Measurements from ENCODE around the gene VLDLR. TPM values are rescaled to one million over a fixed set of nuclear protein-coding genes. Genes with fewer than 3 reads are reported as not detected.

The VLDLR gene
- total and polyA plus RNA-seq, 9 donors = 18.9 to 34.5 (median 26.8) TPM

DNA sequence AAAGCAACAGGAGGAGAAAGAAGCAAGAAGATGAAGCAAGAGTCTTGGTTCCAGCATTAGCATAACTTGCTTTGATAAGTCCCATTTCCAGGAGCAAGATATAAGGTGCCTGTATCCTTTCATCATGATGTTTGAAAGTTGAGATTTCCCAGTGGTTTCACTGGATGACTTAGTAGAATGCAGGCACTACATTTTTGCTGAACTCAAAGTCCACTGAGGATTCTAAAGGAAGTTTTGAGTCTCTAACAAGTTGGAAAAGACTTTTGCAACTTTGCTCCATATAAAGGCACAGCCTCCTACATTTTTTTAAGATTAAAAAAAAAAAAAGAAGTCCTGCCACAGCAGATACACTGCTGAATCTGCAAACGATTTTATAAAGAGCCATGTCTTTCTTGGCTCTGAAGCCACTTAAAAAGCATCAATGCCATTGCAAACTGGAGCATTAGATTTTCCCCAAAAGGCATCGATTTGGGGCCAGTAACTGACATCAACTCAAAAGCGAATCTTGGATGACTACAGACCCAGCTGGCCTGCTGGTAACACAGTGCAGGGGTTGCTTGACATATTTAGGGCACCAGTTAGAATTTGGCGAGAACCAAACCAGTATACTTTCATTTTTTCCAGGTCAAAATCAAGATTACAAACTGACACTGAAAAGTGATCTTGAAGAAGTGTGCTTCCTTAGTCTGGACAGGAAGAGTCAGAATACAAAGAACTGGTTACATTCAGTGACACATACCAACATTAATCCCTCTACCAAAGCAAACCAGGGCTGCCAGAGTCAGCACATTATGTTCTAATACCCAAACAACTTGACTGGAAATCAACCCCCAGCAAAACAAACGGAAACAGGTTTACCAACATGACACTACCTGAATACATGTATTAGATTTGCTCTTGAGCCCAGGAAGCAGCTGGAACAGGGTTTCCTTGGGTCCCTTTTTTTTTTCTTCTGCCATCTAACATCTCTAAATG, 56.6 kb downstream of the VLDLR start:
- H3K4me3 ChIP-seq (ENCODE audit: low read length) = no peak overlapping the region
- WGBS (ENCODE audit: insufficient coverage) = 64% methylated on average over 5 of the region's 5 CpGs
- H3K27me3 ChIP-seq (ENCODE audit: control insufficient read depth, insufficient read depth, low read length) = no peaks in the 10 kb centered on the region
- H3K4me1 ChIP-seq (ENCODE audit: control insufficient read depth, insufficient read depth, low read length) = no peaks in the 10 kb centered on the region
- H3K36me3 ChIP-seq (ENCODE audit: control insufficient read depth, insufficient read depth, low read length) = no peaks in the 10 kb centered on the region
- DNase-seq = peak; percentile 27
- no peaks in the 10 kb centered on the region for H3K9me3 ChIP-seq (replicated peaks; ENCODE audit: control insufficient read depth, low read depth, low read length)
- H3K27ac ChIP-seq (ENCODE audit: low read length) = no peak overlapping the region

DNA sequence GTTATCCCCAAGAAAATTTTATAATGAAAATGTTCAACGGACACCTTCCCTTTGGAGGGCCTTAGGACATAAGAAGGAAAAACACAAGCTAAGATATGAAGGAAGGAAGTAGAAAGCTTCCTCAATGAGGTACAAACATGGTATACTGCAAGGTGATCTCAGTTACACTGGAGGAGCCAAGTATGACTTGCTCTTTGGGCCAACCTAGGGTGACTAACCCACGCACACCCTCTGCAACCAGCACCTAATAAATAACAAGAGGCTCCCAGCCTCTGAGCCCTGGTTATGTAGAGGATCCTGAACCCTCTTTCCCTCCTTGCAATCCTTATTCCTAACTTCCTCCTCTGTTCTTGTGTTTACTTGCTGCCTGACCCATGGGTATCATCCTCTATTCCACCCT, 57.4 kb downstream of the VLDLR start:
- no CpG with 5 or more reads among the region's 2 CpGs for WGBS (ENCODE audit: insufficient coverage)
- H3K4me1 ChIP-seq (ENCODE audit: control insufficient read depth, insufficient read depth, low read length) = no peaks in the 10 kb centered on the region
- DNase-seq = no peak
- no peaks in the 10 kb centered on the region for H3K36me3 ChIP-seq (ENCODE audit: control insufficient read depth, insufficient read depth, low read length)
- H3K27me3 ChIP-seq (ENCODE audit: control insufficient read depth, insufficient read depth, low read length) = no peaks in the 10 kb centered on the region
- H3K9me3 ChIP-seq (replicated peaks; ENCODE audit: control insufficient read depth, low read depth, low read length) = no peaks in the 10 kb centered on the region
- H3K27ac ChIP-seq (ENCODE audit: low read length) = no peak overlapping the region
- no peak overlapping the region for H3K4me3 ChIP-seq (ENCODE audit: low read length)

- no peaks in the 10 kb centered on the region for H3K27me3 ChIP-seq (ENCODE audit: control insufficient read depth, insufficient read depth, low read length)
- WGBS (ENCODE audit: insufficient coverage) = no CpG with 5 or more reads among the region's 1 CpG
- no peak overlapping the region for H3K27ac ChIP-seq (ENCODE audit: low read length)
- no peaks in the 10 kb centered on the region for H3K4me1 ChIP-seq (ENCODE audit: control insufficient read depth, insufficient read depth, low read length)
- no peak for DNase-seq
- H3K9me3 ChIP-seq (replicated peaks; ENCODE audit: control insufficient read depth, low read depth, low read length) = no peaks in the 10 kb centered on the region
- H3K4me3 ChIP-seq (ENCODE audit: low read length) = no peak overlapping the region
- no peaks in the 10 kb centered on the region for H3K36me3 ChIP-seq (ENCODE audit: control insufficient read depth, insufficient read depth, low read length)
Observed at GRCh38 chr9:2681981-2682380, 60.4 kb downstream of the VLDLR start.

DNA sequence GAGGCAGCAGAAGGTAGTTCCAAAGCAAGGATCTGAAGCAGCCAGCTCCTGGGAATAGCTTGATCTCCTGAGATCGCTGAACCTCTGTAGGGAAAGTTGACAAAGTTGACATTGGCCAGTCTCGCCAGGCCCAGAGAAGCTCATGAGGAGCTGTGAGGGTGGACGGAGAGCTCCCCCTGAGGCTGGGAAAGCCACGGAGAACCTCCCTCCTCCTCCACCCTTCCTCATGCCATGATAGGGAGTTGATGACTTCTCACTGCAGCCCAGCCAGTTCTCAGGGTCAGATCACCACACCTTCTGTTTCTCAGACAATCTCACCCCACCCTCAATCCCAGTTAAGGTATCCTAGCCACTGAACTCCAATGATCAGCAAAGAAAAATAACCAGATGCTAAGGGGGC, 65.3 kb downstream of the VLDLR start:
- WGBS (ENCODE audit: insufficient coverage) = 83% methylated on average over 1 of the region's 4 CpGs
- Histone ChIP-seq H3K36me3 (ENCODE audit: control insufficient read depth, insufficient read depth, low read length) (no peaks in the 10 kb centered on the region), H3K27me3 (ENCODE audit: control insufficient read depth, insufficient read depth, low read length) (no peaks in the 10 kb centered on the region), H3K4me1 (ENCODE audit: control insufficient read depth, insufficient read depth, low read length) (no peaks in the 10 kb centered on the region), H3K9me3 (replicated peaks; ENCODE audit: control insufficient read depth, low read depth, low read length) (no peaks in the 10 kb centered on the region), H3K4me3 (ENCODE audit: low read length) (no peak overlapping the region), H3K27ac (ENCODE audit: low read length) (no peak overlapping the region)
- no peak for DNase-seq

DNA sequence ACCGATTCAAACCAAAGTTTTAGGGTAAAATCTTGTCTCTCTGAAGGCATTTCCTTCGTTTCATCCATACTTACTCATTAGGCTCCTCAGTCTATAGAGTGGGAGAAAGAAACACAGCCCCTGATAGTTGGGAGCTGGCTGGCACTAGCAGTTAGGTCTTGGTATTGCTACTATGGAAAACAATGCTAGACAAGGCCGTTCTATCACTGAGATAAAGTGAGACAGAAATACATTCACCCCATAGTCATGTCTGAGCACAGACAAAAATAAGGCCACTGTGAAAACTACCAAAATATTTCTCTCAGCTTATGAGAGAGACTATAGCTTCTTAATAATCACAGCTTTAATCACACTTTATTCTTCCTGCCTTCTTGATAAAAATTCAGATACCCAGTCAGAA, 67.0 kb downstream of the VLDLR start:
- no peak overlapping the region for H3K27ac ChIP-seq (ENCODE audit: low read length)
- no peaks in the 10 kb centered on the region for H3K27me3 ChIP-seq (ENCODE audit: control insufficient read depth, insufficient read depth, low read length)
- DNase-seq = no peak
- no peaks in the 10 kb centered on the region for H3K4me1 ChIP-seq (ENCODE audit: control insufficient read depth, insufficient read depth, low read length)
- H3K36me3 ChIP-seq (ENCODE audit: control insufficient read depth, insufficient read depth, low read length) = no peaks in the 10 kb centered on the region
- H3K9me3 ChIP-seq (replicated peaks; ENCODE audit: control insufficient read depth, low read depth, low read length) = no peaks in the 10 kb centered on the region
- no peak overlapping the region for H3K4me3 ChIP-seq (ENCODE audit: low read length)
- WGBS (ENCODE audit: insufficient coverage) = no CpG with 5 or more reads among the region's 3 CpGs

DNA sequence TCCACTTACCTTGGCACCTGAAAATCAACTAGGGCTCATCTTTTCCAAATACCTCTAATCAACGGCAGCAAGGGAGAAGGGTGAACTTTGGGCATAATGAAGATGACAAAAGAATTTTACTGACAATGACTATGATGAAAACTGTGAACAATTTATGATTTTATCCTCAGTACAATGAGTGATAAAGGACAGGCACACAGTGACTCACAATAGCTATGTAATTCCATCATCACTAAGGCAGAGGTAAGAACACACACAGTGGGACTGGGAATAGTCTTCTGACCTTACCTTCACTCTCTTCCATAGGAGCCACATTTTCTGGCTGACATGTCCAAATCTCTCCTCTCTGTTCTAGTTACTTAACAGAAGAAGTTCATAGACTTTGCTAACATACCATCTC, 69.6 kb downstream of the VLDLR start:
- Histone ChIP-seq H3K9me3 (replicated peaks; ENCODE audit: control insufficient read depth, low read depth, low read length) (no peaks in the 10 kb centered on the region), H3K27ac (ENCODE audit: low read length) (peak overlapping the region; percentile 78), H3K27me3 (ENCODE audit: control insufficient read depth, insufficient read depth, low read length) (no peaks in the 10 kb centered on the region), H3K4me3 (ENCODE audit: low read length) (no peak overlapping the region), H3K36me3 (ENCODE audit: control insufficient read depth, insufficient read depth, low read length) (no peaks in the 10 kb centered on the region), H3K4me1 (ENCODE audit: control insufficient read depth, insufficient read depth, low read length) (no peaks in the 10 kb centered on the region)
- no peak for DNase-seq
- WGBS (ENCODE audit: insufficient coverage) = no CpG with 5 or more reads among the region's 1 CpG

DNA sequence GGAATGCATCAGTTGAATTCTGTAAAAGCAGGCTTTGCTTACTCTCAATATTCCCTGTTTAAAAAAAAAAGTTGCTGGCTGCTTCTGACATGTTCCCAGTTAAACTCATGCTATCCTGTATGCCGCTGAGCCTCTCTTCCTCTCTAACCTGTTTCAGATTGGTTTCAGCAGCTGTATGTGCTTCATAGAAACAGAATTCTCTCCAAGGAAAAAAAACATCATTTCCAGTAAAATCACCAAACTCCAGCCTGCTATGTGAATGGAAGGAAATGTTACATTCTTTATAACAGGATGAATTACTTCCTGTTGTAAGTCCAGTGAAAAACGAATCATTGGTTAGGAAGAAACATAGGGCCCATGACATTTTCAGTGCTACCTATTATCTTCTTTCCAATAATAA, 70.0 kb downstream of the VLDLR start:
- no peaks in the 10 kb centered on the region for H3K9me3 ChIP-seq (replicated peaks; ENCODE audit: control insufficient read depth, low read depth, low read length)

DNA sequence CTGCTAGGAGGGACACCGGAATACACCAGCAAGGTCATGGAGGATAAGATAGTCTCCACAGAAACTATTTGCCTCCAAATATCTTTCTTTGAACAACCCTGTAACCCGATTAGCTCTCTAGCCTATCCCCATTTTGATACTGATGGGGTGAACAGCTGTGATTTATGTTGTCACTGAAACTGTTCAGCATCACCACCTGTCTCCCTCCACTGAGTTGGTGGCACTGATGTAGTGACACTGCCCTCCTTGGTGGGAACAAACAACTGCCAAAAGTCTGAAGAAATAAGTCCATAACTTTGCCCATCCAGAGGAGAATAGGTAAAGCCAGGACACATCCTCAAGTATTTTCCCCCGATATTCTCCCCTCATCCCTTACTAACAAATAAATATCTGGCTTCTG, 71.5 kb downstream of the VLDLR start:
- H3K4me3 ChIP-seq (ENCODE audit: low read length) = no peak overlapping the region
- no peaks in the 10 kb centered on the region for H3K9me3 ChIP-seq (replicated peaks; ENCODE audit: control insufficient read depth, low read depth, low read length)
- no CpG with 5 or more reads among the region's 3 CpGs for WGBS (ENCODE audit: insufficient coverage)
- H3K36me3 ChIP-seq (ENCODE audit: control insufficient read depth, insufficient read depth, low read length) = no peaks in the 10 kb centered on the region
- H3K27me3 ChIP-seq (ENCODE audit: control insufficient read depth, insufficient read depth, low read length) = no peaks in the 10 kb centered on the region
- H3K4me1 ChIP-seq (ENCODE audit: control insufficient read depth, insufficient read depth, low read length) = no peaks in the 10 kb centered on the region
- no peak overlapping the region for H3K27ac ChIP-seq (ENCODE audit: low read length)
- peak; percentile 17 for DNase-seq

More for the DNA sequence above, 70.0 kb downstream of the VLDLR start:
- no CpG with 5 or more reads among the region's 2 CpGs for WGBS (ENCODE audit: insufficient coverage)
- H3K36me3 ChIP-seq (ENCODE audit: control insufficient read depth, insufficient read depth, low read length) = no peaks in the 10 kb centered on the region
- peak overlapping the region; percentile 78 for H3K27ac ChIP-seq (ENCODE audit: low read length)
- no peaks in the 10 kb centered on the region for H3K4me1 ChIP-seq (ENCODE audit: control insufficient read depth, insufficient read depth, low read length)
- no peaks in the 10 kb centered on the region for H3K27me3 ChIP-seq (ENCODE audit: control insufficient read depth, insufficient read depth, low read length)
- H3K4me3 ChIP-seq (ENCODE audit: low read length) = no peak overlapping the region
- DNase-seq = peak; percentile 84

- no peak for DNase-seq
- H3K27me3 ChIP-seq (ENCODE audit: control insufficient read depth, insufficient read depth, low read length) = no peaks in the 10 kb centered on the region
Observed at GRCh38 chr9:2697492-2697891, 75.9 kb downstream of the VLDLR start.

GRCh38 chr9:2700398-2700797, 78.8 kb downstream of the VLDLR start:
- DNase-seq = no peak
- Histone ChIP-seq H3K27ac (ENCODE audit: low read length) (no peak overlapping the region), H3K4me3 (ENCODE audit: low read length) (no peak overlapping the region), H3K36me3 (ENCODE audit: control insufficient read depth, insufficient read depth, low read length) (no peaks in the 10 kb centered on the region), H3K9me3 (replicated peaks; ENCODE audit: control insufficient read depth, low read depth, low read length) (no peaks in the 10 kb centered on the region), H3K27me3 (ENCODE audit: control insufficient read depth, insufficient read depth, low read length) (no peaks in the 10 kb centered on the region), H3K4me1 (ENCODE audit: control insufficient read depth, insufficient read depth, low read length) (no peaks in the 10 kb centered on the region)
- 80% methylated on average over 2 of the region's 6 CpGs for WGBS (ENCODE audit: insufficient coverage)

More at GRCh38 chr9:2697492-2697891, 75.9 kb downstream of the VLDLR start:
- no peaks in the 10 kb centered on the region for H3K4me1 ChIP-seq (ENCODE audit: control insufficient read depth, insufficient read depth, low read length)
- H3K4me3 ChIP-seq (ENCODE audit: low read length) = no peak overlapping the region
- H3K36me3 ChIP-seq (ENCODE audit: control insufficient read depth, insufficient read depth, low read length) = no peaks in the 10 kb centered on the region
- no peak overlapping the region for H3K27ac ChIP-seq (ENCODE audit: low read length)
- H3K9me3 ChIP-seq (replicated peaks; ENCODE audit: control insufficient read depth, low read depth, low read length) = no peaks in the 10 kb centered on the region
- WGBS (ENCODE audit: insufficient coverage) = 80% methylated on average over 1 of the region's 3 CpGs
